GM11168 (cell line): ENCODE results near the gene CIRBP.

ENCODE experiments used
- in situ Hi-C: fragments of 300-500 bp; cut with MboI; formaldehyde crosslinking; loops from one replicate; pipeline ENCODE4 v1.12.0; 2022; ENCODE audit warnings: low sequenced_read_pairs; ENCODE audit not compliant: unreplicated experiment

Gene CIRBP

GRCh38 chr19:1229924-1230782 lies 39.0 kb upstream of the CIRBP start:
- in situ Hi-C loops, result no loop called here

- in situ Hi-C loops, result no loop called here
These were observed 38.2 kb upstream of the CIRBP start for GRCh38 chr19:1230783-1231489.

- in situ Hi-C loops, result no loop called here
These were observed 37.1 kb upstream of the CIRBP start for GRCh38 chr19:1231729-1232637.

GRCh38 chr19:1232652-1233072 lies 36.5 kb upstream of the CIRBP start:
- in situ Hi-C loops, result no loop called here

GRCh38 chr19:1233115-1233667 lies 35.9 kb upstream of the CIRBP start:
- in situ Hi-C loops, result no loop called here

- in situ Hi-C loops, result no loop called here
These were observed 34.8 kb upstream of the CIRBP start for GRCh38 chr19:1234051-1234954.

- in situ Hi-C loops, result no loop called here
These were observed 34.2 kb upstream of the CIRBP start for GRCh38 chr19:1234955-1235380.

GRCh38 chr19:1235625-1236538 lies 33.2 kb upstream of the CIRBP start:
- in situ Hi-C loops, result no loop called here

GRCh38 chr19:1236576-1236975 lies 32.6 kb upstream of the CIRBP start:
- in situ Hi-C loops, result no loop called here

- in situ Hi-C loops, result no loop called here
These were observed 32.0 kb upstream of the CIRBP start for GRCh38 chr19:1237027-1237659.

- in situ Hi-C loops, result no loop called here
These were observed 31.3 kb upstream of the CIRBP start, which contains the start of gene CBARP for GRCh38 chr19:1237754-1238368. Gene CBARP, minus strand, starts transcription at chr19:1238005. Its CDS starts 1,905 bp downstream, at chr19:1236100.

GRCh38 chr19:1238369-1239303 lies 30.5 kb upstream of the CIRBP start:
- in situ Hi-C loops, result no loop called here

- in situ Hi-C loops, result no loop called here
These were observed 29.7 kb upstream of the CIRBP start for GRCh38 chr19:1239420-1239795.

GRCh38 chr19:1239796-1240737 lies 29.1 kb upstream of the CIRBP start:
- in situ Hi-C loops, result no loop called here

- in situ Hi-C loops, result no loop called here
These were observed 28.2 kb upstream of the CIRBP start for GRCh38 chr19:1240925-1241324.
